Metanephros (tissue), 2 donors: ENCODE results near the gene CLEC6A. TPM values are rescaled to one million over a fixed set of nuclear protein-coding genes. Genes with fewer than 3 reads are reported as not detected.

Experiments used
- small RNA-seq: library from RNA; depleted of rRNA; stranded (forward); fragments of <200 nt; gene quantifications from one replicate; pipeline ENCODE3, GENCODE V24; 2014; ENCODE audit warnings: low replicate concordance
- total RNA-seq: library from RNA; depleted of rRNA; stranded (reverse); fragments of >200 nt; gene quantifications from one replicate; pipeline ENCODE4 v1.2.3, GENCODE V29; 2014

CLEC6A gene
- total RNA-seq: 0.12 TPM

GRCh38 chr12:8455727-8456360, at the start of gene CLEC6A:
Gene CLEC6A (plus strand): TSS chr12:8455962. CDS start chr12:8456112, 150 bp downstream.

GRCh38 chr12:8513256-8513655, 57.5 kb downstream of the CLEC6A start, which contains the start of gene CLEC4D:
Gene CLEC4D (plus strand): TSS chr12:8513503. CDS start chr12:8513733, 230 bp downstream.

Small RNA genes within 50 kb of the gene (small RNA-seq; reads per million reads assigned to genes)
- gene RNU6-275P: not detected

Other genes starting within 250 kb of the CLEC6A start
- 0.18 TPM for gene FAM90A1, start 228.3 kb upstream of the CLEC6A start, total RNA-seq
- gene CLEC4D, start 57.5 kb downstream of the CLEC6A start, total RNA-seq: 1.8 TPM
- gene CLEC4E, start 84.9 kb downstream of the CLEC6A start, total RNA-seq: 1.5 TPM
- 0.23 TPM for gene AICDA, start 156.9 kb downstream of the CLEC6A start, total RNA-seq
- 42.2 TPM for gene MFAP5, start 206.9 kb downstream of the CLEC6A start, total RNA-seq
- 69.1 TPM for gene RIMKLB, start 242.0 kb downstream of the CLEC6A start, total RNA-seq